ELR (cell line): ENCODE measurements around the gene ZMYND8.
"Not testable (repeated sequence)": the region's sequence is repeated elsewhere in the genome, so short reads cannot be mapped to it uniquely, and the experiment has no call there.

ENCODE experiments used
- DNase-seq: peaks from one replicate; pipeline ENCODE4 v3.0.0-alpha.2; 2015; ENCODE audit warnings: low read depth

The ZMYND8 gene

DNA sequence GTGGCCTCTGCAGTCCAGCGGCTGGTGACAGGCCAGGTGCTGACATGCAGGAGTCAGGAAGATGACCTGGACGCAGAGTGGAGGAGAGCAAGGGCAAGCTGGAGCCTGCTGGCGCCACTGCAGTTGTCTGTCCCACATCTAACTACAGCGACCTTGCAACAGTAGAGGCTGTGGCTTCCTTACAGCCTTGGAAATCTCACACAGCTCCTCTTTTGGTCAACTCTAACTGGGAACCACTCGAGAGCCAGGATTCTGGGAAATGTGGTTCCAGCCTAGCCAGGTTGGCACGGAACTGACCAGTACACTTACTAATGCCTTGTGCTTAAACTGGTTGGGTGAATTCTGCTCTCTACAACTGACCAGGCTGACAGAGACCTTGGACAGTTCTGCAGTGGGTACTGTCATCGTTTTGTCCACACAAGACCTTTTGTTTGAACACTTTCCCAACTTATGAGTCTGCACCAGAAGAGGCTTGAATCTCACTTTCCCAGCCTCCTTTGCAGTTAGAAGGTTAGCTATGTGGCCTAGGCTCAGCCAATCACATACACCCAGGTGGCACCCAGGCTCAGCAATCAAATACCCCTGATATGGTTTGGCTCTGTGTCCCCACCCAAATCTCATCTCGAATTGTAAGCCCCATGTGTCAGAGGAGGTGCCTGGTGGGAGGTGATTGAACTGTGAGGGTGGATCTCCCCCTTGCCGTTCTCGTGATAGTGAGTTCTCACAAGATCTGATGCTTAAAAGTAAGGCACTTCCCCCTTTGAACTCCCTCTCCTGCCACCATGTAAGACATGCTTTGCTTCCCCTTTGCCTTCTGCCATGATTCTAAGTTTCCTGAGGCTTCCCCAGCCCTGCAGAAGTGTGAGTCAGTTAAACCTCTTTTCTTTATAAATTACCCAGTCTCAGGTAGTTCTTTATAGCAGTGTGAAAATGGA lies 153.5 kb downstream of the ZMYND8 start:
- no peak for DNase-seq

DNA sequence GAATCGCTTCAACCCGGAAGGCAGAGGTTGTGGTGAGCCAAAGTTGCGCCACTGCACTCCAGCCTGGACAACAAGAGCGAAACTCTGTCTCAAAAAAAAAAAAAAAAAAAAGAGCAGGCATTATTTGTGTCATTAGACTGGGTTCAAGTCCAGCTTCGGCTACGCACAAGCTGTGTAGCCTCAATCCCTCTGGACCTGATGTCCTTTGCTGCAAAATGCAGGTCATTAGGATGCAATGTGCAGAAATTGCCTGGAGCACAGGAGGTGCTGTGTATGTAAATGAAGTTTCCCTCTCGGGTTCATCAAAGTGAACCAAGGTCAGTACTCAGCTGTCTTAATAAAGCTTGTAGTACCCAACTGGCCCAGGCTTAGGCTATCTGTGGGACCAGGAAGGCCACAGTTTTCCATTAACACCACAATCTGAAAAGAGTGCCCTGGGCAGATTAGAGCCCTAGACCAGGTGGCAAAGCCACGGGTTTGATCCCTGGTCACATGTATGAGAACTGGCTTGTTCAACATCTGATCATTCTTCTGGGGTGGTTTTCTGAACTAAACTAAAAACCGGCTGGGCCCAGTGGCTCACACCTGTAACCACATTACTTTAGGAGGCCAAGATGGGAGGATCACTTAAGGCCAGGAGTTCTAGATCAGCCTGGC lies 155.3 kb downstream of the ZMYND8 start:
- no peak for DNase-seq

DNA sequence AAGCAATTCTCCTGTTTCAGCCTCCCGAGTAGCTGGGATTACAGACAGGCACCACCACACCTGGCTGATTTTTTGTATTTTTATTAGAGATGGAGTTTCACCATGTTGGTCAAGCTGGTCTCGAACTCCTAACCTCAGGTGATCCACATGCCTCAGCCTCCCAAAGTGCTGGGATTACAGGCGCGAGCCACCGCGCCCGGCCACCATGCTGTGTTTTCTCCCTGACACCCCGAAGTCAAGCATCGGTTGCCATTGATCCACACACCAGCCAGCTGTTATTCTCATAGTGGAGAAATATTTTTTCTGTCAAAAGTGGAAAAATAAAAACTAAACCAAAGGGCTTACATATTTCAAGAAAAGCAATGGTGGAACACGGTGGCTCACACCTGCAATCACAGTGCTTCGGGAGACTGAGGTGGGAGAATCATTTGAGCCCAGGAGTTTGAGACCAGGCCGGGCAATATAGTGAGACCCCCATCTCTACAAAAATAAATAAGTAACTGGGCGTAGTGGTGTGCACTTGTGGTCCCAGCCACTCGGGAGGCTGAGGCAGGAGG lies 157.4 kb downstream of the ZMYND8 start:
- DNase-seq: no peak

DNA sequence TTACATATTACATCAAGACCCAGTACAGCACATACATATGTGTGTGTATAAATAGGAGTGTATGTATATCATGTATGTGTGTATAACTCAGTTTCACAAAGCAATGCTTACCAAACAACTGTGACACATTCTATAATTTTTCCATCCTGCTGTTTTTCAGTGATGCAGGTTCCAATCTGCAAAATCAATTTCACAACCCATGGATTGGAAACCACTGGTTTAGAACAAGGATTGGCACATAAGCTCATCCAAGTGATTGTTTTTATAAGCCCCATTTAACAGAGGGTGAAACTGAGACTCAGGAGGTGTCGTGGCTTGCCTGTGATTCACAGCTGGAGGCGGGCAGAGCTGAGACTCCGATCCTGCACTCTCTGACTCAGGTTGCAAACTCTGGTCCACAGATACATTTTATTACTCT lies 158.2 kb downstream of the ZMYND8 start:
- DNase-seq: peak; percentile 26

DNA sequence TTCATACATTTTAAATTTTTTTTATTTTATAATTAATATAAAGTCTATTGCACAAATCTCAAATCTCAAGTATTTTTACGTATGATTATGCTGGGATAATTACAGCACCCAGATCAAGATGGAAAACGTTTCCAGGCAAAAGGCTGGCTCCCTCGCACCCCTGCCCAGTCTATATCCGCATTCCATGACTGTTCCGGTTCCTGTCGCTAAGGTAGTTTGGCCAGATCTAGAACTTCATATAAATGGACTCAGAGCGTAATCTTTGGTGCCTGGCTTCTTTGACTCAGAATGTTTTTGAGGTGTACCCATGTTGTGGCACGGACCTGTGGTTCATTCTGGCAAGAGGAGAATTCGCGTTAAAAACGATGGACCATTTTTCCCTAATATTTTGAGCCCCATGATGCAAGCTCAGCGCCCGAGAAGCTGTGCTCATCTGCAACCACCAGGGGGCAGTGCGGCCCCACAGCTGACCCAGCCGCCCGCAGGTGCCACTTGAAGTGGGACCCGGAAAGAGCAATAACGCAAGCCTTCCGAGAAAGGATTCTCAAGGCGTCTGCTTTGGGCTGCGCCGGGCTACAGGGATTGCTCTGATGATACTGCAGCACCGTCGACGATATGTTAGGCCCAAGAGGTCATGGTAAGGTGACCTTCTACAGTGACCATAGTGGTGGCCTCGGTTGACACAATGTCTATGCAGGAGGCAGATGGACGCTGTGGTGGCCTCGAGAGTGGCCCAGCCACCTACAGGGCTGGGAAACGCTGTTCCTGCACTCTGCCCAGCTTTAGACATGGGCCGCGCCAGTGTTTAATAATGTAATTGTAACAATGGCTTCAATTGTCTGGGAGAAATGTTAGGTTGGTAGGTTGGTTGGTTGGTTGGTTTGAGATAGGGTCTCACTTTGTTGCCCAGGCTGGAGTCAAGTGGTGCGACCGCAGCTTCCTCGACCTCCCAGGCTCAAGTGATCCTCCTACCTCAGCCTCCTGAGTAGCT lies 160.1 kb downstream of the ZMYND8 start:
- peak; percentile 81 for DNase-seq

DNA sequence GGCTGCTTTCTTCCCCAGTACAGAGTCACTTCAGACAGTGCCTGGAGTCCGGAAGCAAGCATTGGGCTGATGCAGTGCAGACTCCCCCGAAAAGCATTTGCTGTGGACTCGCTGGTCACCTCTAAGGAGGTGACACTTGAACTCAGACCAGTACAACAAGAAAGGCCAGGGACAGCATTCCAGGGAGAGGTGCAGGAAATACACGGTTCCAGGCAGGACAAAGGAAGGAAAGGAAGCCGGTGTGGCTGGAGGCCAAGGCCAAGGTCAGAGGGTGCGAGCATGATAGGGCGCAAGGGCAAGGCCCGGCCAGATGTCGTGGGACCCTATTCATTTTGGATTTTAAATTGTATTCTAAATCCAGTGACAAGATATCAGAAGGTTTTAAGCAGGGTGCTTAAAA lies 160.9 kb downstream of the ZMYND8 start:
- no peak for DNase-seq

DNA sequence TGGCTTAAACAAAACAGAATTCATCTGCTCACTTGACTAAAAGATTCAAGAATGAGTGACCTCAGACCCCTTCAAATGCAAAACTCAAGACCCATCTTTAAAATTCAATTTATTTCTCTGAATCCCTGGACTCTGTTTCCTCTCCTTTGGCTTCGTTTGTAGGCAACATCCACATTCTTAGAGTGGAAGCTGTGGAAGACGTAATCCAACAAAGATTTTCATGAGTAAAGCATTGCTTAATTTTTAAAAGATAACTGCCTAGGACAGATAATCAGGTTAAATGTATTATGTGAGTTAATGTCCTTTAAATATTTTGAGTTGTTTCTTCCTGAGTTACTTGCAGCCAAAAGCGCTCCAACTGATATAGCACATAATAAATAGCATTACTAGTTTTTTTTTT lies 164.5 kb downstream of the ZMYND8 start:
- DNase-seq: no peak

DNA sequence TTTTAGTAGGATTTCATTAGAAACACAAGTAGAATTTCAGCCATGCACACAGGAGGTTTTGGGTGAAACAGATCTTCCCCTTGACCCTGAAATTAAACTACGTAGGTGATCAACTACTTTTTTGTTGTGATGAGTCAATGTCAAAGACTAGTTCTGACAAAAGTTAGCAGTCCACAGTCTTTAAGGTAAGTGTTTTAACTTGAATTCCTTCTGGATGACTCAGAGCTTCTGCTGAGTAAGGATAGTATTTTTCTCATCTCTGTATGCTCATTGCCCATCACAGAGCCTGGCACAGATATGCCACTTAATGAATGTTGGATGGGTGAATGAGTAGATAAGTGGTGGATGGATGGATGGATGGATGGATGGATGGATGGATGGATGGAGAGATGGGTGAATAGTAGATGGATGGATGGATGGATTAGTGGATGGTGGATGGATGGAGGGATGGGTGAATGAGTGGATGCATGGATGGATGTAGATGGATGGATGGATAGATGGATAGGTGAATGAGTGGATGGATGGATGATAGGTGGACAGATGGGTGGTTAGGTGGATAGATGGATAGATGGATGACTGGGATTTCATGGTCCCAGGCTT lies 165.3 kb downstream of the ZMYND8 start:
- DNase-seq: peak; percentile 72

DNA sequence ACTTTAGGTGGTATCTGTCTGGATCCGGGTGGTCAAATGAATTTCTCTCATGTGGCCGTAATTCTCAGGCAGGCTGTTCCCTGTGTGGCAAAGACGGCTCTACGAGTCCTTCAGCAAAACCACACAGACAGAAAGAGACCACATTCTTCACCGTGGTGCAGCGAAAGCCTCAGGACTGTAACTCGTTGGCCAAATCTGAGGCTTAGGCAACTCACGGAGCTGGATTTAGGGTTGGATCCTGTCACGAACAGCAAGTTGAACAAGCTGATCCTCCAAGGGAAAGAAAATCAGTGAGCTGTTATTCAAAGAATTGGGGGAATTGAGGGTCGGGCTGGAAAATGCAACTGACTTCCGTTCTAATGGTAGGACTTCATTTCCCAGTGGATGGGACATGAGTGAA lies 167.4 kb downstream of the ZMYND8 start:
- no peak for DNase-seq

DNA sequence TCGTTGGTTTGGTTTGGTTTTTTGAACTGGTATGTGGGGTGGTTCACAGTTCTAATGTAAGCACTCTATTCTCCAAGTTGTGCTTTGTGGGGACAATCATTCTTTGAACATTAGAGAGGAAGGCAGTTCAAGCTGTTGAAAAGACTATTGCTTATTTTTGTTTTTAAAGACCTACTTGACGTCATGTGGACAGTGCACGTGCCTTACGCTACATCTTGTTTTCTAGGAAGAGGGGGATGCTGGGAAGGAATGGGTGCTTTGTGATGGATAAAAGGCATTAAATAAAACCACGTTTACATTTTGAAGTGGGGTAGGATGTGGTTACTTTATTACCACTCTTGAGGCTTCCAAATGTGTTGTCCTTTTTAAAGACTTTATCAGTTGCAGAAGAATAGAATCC lies 168.0 kb downstream of the ZMYND8 start:
- no peak for DNase-seq

DNA sequence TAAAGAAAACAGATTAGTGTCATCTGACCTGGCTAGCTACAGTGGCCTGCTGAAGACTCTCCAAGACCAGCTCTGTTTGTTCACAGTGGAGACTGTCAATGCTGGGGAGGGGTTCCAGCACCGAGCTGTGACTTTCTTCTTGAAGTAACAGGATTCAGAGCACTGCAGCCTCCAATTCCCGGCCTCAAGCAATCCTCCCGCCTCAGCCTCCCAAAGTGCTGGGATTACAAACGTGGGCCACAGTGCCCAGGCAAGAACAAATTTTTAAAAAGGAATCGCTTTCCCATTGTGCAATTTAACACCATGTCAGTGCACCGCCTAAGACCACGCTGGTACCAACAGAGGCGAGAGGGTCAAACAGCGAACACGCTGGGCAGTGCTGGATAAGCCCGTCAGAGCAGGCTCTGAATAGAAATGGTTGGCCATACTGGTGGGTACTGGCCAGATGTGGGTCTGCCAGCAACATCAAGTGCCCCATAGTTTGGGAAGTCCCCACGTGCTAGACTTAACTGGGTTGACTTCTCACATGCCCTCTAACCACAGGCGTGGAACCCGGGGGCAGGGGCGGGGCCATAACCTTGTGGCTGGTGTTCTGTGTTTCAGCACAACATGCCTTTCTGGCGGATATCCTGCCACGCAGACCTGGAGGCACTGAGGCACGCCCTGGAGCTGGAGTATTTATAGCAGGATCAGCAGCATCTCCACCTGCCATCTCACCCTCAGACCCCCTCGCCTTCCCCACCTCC lies 168.9 kb downstream of the ZMYND8 start:
- DNase-seq: no peak

DNA sequence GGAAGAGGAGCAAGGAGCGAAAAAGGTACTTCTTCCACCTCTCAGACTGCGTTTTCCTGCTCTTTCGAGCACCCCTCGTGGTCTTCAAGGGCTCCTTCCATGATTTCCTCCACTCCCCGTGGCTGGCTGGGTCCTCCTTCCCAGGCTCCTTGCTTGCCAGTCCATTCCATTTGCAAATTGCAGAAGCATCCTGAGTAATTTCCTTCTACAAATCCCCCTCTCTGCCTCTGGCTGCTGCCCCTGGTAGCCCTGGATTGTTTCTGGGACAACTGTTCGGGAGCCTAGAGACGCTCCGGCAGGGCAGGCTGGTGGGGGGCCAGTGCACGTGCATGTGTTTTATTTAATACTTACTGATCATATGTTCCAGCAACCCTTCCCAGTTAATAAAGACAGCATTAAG lies 173.1 kb downstream of the ZMYND8 start:
- no peak for DNase-seq

DNA sequence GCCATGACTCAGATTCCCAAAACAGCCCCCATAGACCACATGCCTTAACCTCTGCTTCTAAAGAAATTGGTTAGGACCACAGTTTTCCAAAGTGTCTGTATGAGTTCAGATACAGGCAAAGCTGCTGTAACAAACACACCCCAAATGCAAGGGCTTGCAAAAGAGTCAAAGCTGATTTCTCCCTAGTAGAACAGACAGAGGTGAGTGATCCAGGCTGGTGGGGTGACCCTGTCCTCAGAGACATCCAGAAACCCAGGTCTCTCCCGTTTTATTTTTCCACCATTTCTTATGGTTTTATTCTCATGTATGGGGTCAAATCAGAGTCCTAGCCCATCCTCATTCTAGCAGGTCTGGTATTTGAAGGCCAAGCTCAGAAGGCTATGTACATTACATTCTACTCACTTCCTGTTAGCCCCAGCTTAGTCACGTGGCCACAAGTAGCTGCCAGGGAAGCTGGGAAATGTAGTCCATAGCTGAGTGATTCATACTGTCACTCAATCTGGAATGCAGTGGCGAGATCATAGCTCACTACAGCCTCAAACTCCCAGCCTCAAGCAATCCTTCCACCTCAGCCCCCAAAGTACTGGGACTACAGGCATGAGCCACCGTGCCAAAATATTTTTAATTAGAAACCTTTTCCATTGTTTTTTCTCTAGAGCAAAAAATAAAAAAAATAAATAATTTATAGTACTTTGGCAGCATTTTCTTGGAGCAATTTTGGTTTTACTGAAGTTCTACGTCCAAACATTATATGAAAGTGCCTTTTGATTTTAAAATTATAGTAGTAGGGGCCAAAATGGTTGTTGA lies 175.2 kb downstream of the ZMYND8 start:
- peak; percentile 89 for DNase-seq

DNA sequence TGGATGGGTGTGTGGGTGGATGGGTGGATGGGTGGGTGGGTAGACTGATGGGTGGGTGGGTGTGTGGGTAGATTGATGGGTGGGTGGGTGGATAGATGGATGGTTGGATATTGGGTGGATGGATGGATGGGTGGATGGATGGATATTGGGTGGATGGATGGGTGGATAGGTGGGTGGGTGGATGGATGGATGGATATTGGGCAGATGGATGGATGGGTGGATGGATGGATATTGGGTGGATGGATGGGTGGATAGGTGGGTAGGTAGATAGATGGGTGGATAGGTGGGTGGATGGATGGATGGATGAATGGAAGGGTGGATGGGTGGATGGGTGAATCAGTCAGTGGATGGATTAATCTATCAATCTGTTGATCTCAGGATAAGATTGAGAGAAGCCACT lies 177.2 kb downstream of the ZMYND8 start:
- DNase-seq: no peak

DNA sequence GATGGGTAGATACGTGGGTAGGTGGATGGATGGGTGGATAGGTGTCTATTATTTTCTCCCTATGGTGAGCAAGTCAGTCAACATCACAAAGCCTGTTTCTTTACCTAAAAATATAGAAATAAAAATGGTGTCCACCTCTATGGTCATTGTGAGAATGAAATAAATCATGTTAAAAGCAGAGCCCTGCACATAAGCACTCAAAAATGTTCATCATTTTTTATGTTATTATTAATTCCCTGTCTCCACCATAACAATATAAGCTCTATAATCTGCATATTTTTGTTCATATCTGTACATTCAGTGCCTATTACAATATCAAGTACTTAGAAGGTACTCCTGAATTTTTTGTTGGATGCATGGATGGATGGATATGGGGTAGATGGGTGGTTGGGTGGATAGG lies 177.6 kb downstream of the ZMYND8 start:
- no peak for DNase-seq

DNA sequence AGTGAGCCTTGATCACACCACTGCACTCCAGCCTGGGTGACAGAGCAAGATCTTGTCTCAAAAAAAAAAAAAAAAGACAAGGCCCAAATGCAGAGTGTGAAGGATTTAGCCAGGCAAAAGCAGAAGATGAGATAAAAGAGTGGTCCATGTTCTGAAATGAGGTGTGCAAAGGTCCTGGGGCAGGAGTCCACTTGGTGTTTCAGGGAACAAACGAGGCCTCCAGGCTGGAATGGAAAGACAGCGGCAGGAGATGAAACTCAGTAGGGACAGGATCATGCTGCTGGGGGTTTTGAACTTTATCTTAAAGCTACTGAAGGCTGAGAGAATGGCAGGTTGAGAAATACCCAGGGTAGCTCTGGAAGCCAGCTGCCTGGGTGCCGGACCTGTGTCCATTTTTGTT lies 178.2 kb downstream of the ZMYND8 start:
- no peak for DNase-seq

DNA sequence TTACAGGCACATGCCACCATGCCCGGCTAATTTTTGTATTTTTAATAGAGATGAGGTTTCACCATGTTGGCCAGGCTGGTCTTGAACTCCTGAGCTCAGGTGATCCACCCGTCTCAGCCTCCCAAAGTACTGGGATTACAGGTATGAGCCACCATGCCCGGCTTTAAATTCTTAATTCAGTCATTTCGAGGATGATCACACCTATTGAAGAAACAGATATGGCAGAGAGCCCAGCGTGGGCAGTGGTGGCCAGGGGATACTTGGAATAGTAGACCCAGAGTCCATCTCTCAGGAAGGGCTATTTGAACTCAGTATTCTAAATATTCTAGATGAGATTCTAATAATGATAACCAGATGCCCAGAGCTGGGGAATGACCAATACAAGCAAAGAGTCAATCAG lies 180.3 kb downstream of the ZMYND8 start:
- DNase-seq: not testable (repeated sequence)

DNA sequence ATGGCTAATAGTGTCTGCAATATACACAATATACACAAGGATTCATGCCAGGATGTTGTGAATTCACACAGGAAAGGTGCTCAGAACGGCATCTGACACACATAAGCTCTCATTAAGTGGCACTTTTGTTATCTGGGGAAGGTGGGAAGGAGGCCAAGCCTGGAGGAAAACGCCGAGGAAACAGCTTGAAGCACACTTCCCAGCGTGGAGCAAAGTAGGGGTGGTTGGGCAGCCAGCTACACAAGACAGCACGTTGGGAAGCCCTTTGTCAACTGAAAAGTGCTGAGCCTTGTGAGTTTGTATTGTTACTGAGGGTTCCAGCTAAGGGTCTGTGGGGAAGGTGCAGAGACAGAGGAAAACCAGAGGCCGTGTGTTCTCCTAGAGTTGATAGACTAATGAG lies 181.0 kb downstream of the ZMYND8 start:
- no peak for DNase-seq

DNA sequence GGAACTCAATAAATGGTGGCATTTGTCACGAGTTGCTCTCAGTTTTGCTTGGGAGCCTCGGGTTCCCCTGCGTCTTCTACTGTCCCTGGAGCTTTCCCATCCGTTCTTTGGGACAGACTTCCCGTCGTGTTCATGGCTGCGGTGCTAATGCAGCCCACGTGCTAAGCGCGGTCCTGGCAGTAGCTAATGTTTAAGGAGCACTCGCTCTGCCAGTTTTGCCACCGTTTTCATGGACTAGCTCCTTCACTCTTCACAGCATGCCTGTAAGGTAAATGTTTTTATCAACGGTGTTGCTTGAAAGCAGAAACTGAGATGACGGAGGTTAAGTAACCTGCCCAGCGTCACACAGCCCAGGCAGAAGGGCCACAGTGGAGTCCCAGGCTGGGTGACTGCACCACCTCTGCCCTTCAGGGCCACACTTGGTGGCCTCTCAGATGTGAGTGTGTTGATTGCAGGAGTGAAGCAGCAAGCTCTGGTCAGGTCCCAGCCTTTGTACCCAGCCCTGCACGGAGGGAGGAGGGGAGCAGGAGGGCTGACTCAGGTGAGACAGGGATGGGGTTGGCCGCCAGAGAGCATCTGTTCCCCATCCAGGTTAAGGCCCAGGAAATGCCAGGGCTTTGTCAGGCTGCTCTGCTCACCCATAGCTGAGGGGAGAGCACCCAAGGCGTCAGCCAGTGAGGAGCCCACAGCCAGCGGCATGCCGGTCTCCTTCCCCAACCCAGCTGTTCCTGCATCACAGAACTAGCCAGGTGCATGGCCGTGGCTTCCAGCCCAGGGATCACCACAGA lies 181.8 kb downstream of the ZMYND8 start:
- no peak for DNase-seq
